K562 (cell line): Measurements from ENCODE around the gene ADORA3. TPM values are rescaled to one million over a fixed set of nuclear protein-coding genes. Genes with fewer than 3 reads are reported as not detected.
A peak's percentile ranks its signal among the peaks of the same experiment; 100 is the strongest.

Experiments used
- ATAC-seq: fragments of 200-7000 bp; cut with Tn5 transposase; 3 replicates; pipeline ENCODE4 v1.9.1; 2020; ENCODE audit warnings: moderate library complexity
- BruUV-seq: library from RNA; stranded (reverse); fragments of 400-500 nt; replicated peaks from 2 replicates; lab custom pipeline; 2021; lab: Mats Ljungman, UMichigan
- CTCF ChIA-PET: fragments of 300-600 bp; formaldehyde crosslinking; extraction: SDS; loops from one replicate; lab custom pipeline; 2021; ENCODE audit warnings: low intra/inter-chr PET ratio; lab: Yijun Ruan, JAX
- POLR2A ChIA-PET: fragments of 300-600, 350-650 bp; sonication (Branson Sonifier 250); formaldehyde crosslinking; extraction: SDS; loops from one replicate; lab custom pipeline; 2021; ENCODE audit warnings: antibody characterized with exemption, inconsistent platforms; lab: Yijun Ruan, JAX
- DNase-seq, 4 experiments: peaks; one replicate each; pipeline versions ENCODE4 v3.0.0 to v3.0.0-alpha.2; 2011 to 2018; ENCODE audit warnings: low spot score in 3 of 4, mixed read lengths in 3 of 4; ENCODE audit errors: extremely low read depth in 1 of 4
- FAIRE-seq: peaks from 2 replicates; lab custom pipeline; 2011; peaks lifted over from hg19 to GRCh38; lab: Jason Lieb, UNC
- H2AFZ ChIP-seq: 2 replicates; pipeline ENCODE4 v1.6.0; 2011; ENCODE audit warnings: low read depth, low read length, control low read depth, inconsistent platforms
- H3K27ac ChIP-seq: fragments of 200-600 bp; 3 replicates; pipeline ENCODE4 v1.8.0; 2011; ENCODE audit warnings: low read depth, mild to moderate bottlenecking, control low read depth, inconsistent platforms, low read length, moderate library complexity, mixed read lengths; ENCODE audit errors: extremely low read depth
- H3K27me3 ChIP-seq, 2 experiments: fragments of 300-600 bp in 1 of 2; 2 replicates in 1 of 2; 3 replicates in 1 of 2; pipeline versions ENCODE4 v1.6.0 to v1.8.0; 2011; ENCODE audit warnings: inconsistent platforms in 2 of 2, low read length in 2 of 2, mild to moderate bottlenecking in 1 of 2, mixed read lengths in 1 of 2, moderate library complexity in 1 of 2; ENCODE audit not compliant: control insufficient read depth in 2 of 2, insufficient read depth in 2 of 2
- H3K36me3 ChIP-seq: fragments of 300-600 bp; 3 replicates; pipeline ENCODE4 v1.8.0; 2011; ENCODE audit warnings: mild to moderate bottlenecking, low read length, inconsistent platforms; ENCODE audit not compliant: control insufficient read depth, insufficient read depth
- H3K4me1 ChIP-seq, 2 experiments: fragments of 200-600 bp in 1 of 2; replicated peaks in 1 of 2; 2 replicates in 1 of 2; 3 replicates in 1 of 2; pipeline versions ENCODE4 v1.5.1 to v1.8.0; 2011; ENCODE audit warnings: inconsistent platforms in 2 of 2, low read length in 2 of 2, mild to moderate bottlenecking in 1 of 2, mixed read lengths in 1 of 2, moderate library complexity in 1 of 2; ENCODE audit not compliant: control insufficient read depth in 2 of 2, insufficient read depth in 2 of 2
- H3K4me2 ChIP-seq: 2 replicates; pipeline ENCODE4 v1.6.1; 2011; ENCODE audit warnings: low read length, control low read depth, inconsistent platforms, mixed read lengths; ENCODE audit not compliant: insufficient read depth
- H3K4me3 ChIP-seq: fragments of 200-600 bp; sonication (generic), shearing (Covaris generic); 2 replicates; pipeline ENCODE4 v1.5.1; 2016; ENCODE audit warnings: control low read depth, inconsistent platforms
- H3K79me2 ChIP-seq: fragments of 200-600 bp; 3 replicates; pipeline ENCODE4 v1.8.0; 2011; ENCODE audit warnings: low read length, inconsistent platforms; ENCODE audit not compliant: control insufficient read depth, insufficient read depth
- H3K9ac ChIP-seq, 2 experiments: 2 replicates each; pipeline versions ENCODE4 v1.6.0 to v1.6.1; 2011; ENCODE audit warnings: low read depth in 2 of 2, low read length in 2 of 2, control low read depth in 1 of 2, inconsistent platforms in 1 of 2, mild to moderate bottlenecking in 1 of 2, mixed read lengths in 1 of 2; ENCODE audit not compliant: insufficient read depth in 1 of 2
- H3K9me1 ChIP-seq: one replicate; pipeline ENCODE4 v1.6.0; 2011; ENCODE audit warnings: inconsistent platforms, mild to moderate bottlenecking, low read length, moderate library complexity; ENCODE audit not compliant: control insufficient read depth, insufficient read depth
- H3K9me3 ChIP-seq: replicated peaks from 2 replicates; pipeline ENCODE4 v1.5.1; 2011; ENCODE audit warnings: low read depth, low read length, inconsistent platforms; ENCODE audit not compliant: control insufficient read depth, insufficient read depth
- H4K20me1 ChIP-seq: replicated peaks from 2 replicates; pipeline ENCODE4 v1.6.1; 2011; ENCODE audit warnings: low read length, inconsistent platforms, mixed read lengths; ENCODE audit not compliant: control insufficient read depth, insufficient read depth
- C11orf30 ChIP-seq: fragments of 450-650 bp; IDR thresholded peaks from 2 replicates; pipeline ENCODE4 v1.6.1; 2016; ENCODE audit warnings: low read depth, mild to moderate bottlenecking
- CBFA2T2 ChIP-seq: fragments of 450-650 bp; conservative IDR thresholded peaks from 2 replicates; pipeline ENCODE4 v1.6.1; 2017; ENCODE audit warnings: mild to moderate bottlenecking
- FOXM1 ChIP-seq, 2 experiments: fragments of 450-650 bp in 1 of 2; sonication (generic) in 1 of 2; formaldehyde crosslinking in 1 of 2; IDR thresholded peaks; 2 replicates each; pipeline versions ENCODE4 v1.6.1 to v1.9.0; 2017 to 2022; ENCODE audit warnings: low read depth in 2 of 2, mild to moderate bottlenecking in 2 of 2, missing genetic modification reagents in 1 of 2, moderate library complexity in 1 of 2
- RAD51 ChIP-seq: fragments of 450-650 bp; IDR thresholded peaks from 2 replicates; pipeline ENCODE4 v1.7.1; 2016; ENCODE audit warnings: low read depth, mild to moderate bottlenecking, borderline replicate concordance
- RBFOX2 ChIP-seq: fragments of 200-400 bp; formaldehyde crosslinking; IDR thresholded peaks from 2 replicates; pipeline ENCODE4 v1.6.1; 2017; ENCODE audit warnings: low read depth, mild to moderate bottlenecking, low read length, moderate library complexity
- TOE1 ChIP-seq, 2 experiments: fragments of 450-650 bp in 1 of 2; sonication (generic) in 1 of 2; formaldehyde crosslinking in 1 of 2; IDR thresholded peaks; 2 replicates each; pipeline versions ENCODE4 v1.7.1 to v1.8.0; 2016 to 2022; ENCODE audit warnings: borderline replicate concordance in 2 of 2, mild to moderate bottlenecking in 2 of 2, antibody characterized with exemption in 1 of 2, inconsistent platforms in 1 of 2, low read depth in 1 of 2, missing genetic modification reagents in 1 of 2, moderate library complexity in 1 of 2
- ZNF316 ChIP-seq: fragments of 450-650 bp; IDR thresholded peaks from 2 replicates; pipeline ENCODE4 v1.6.1; 2016
- WGBS: fragments of 100-300 bp; shearing (Covaris generic); methylation state at CpG from one replicate; pipeline ENCODE4 v1.1.6; 2016; ENCODE audit warnings: low coverage, mixed read lengths; ENCODE audit not compliant: insufficient coverage; ENCODE audit errors: missing lambda C conversion rate; 5-methylcytosine and 5-hydroxymethylcytosine counted together
- in situ Hi-C: fragments of 300-500 bp; cut with MboI; formaldehyde crosslinking; loops from 4 replicates; pipeline ENCODE4 v1.15.0; 2018; ENCODE audit warnings: inconsistent platforms, mixed read lengths
- intact Hi-C: fragments of 100-400 bp; cut with micrococcal nuclease; formaldehyde crosslinking; loops from 2 replicates; pipeline ENCODE4 v1.14.2; 2022
- polyA plus RNA-seq, 8 experiments: library from polyadenylated mRNA; depleted of rRNA in 4 of 8; stranded (reverse) in 5 of 8; unstranded in 3 of 8; fragments of >200 nt; fragmentation: Nextera tagmentation in 2 of 8; fragmentation: Illumina TruSeq in 1 of 8; extraction: Ambion mirVana in 2 of 8; extraction: Trizol in 1 of 8; gene quantifications; 2 replicates each; pipeline versions ENCODE4 v1.2.1 to v1.2.3, GENCODE V29; 2011 to 2014; ENCODE audit warnings: inconsistent platforms in 1 of 8, missing spikeins in 1 of 8
- total RNA-seq, 7 experiments: library from RNA; depleted of rRNA in 6 of 7; stranded (reverse); fragments of >200 nt in 6 of 7; fragmentation: Illumina TruSeq in 2 of 7; extraction: Trizol in 2 of 7; gene quantifications; 2 replicates each; pipeline versions ENCODE4 v1.2.1 to v1.2.3, GENCODE V29; 2011 to 2021; ENCODE audit warnings: low replicate concordance in 1 of 7
- TF ChIP-seq, protein P1 (sequence below): fragments of 450-650 bp; formaldehyde crosslinking; IDR thresholded peaks from 2 replicates; pipeline ENCODE4 v1.4.0; 2020; ENCODE audit warnings: mild to moderate bottlenecking, mixed read lengths

ADORA3 gene
- total and polyA plus RNA-seq, 9 of the 15 experiments (the other 6 are each of a cell fraction or from before 2014, with no cell fraction given) = 0.09 to 0.35 (median 0.16) TPM; not detected in 3

DNA sequence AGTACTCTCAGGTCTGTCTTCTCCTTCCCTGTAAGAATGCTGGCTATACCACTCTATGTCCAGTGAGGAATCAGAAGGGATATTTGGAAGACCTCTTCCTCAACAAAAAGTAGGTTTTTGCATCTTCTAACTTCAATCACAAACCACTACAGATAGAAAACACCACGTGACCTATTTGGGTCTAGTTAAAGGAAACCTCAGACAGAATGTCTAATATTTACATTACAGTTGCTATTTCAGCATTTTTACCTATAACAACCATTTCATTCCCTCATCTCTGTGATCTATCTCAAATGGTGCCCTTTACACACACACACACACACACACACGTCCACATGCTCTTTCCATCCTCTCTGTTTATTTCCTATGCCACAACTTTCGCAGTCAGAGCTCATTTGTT, 7.9 kb upstream of the ADORA3 start:
- in situ Hi-C loops (no loop called here), intact Hi-C loops (no loop called here)
- no peak overlapping the region for H3K27ac ChIP-seq
- 42% methylated on average over 3 of the region's 3 CpGs for WGBS
- H3K27me3 ChIP-seq = no peaks in the 10 kb centered on the region
- no peaks in the 10 kb centered on the region for H3K79me2 ChIP-seq
- no peak overlapping the region for H3K9ac ChIP-seq
- ChIA-PET CTCF (no interaction called here), POLR2A (no interaction called here)
- BruUV-seq = no TSS peak
- H3K36me3 ChIP-seq = no peaks in the 10 kb centered on the region
- no peak for DNase-seq
- no peaks in the 10 kb centered on the region for H4K20me1 ChIP-seq
- H3K9me3 ChIP-seq = no peaks in the 10 kb centered on the region
- peaks cover 3% of the 10 kb centered on the region for H3K9me1 ChIP-seq
- H3K4me1 ChIP-seq = peaks cover 25 to 31% of the 10 kb centered on the region in 2 experiments
- H3K4me2 ChIP-seq = no peak overlapping the region
- FAIRE-seq = no peak
- TF ChIP-seq CBFA2T2 (0 out of 2 replicates have a peak, but pooled peaks have one; percentile 10), RBFOX2 (no peak), FOXM1 (IDR thresholded peaks at IDR 0.05; ENCODE audit: low read depth) (no peak), FOXM1 (CRISPR knock-in tag; IDR thresholded peaks at IDR 0.05; ENCODE audit: low read depth) (no peak), C11orf30 (peak; percentile 17; the same call in 1 of the 2 replicates), ZNF316 (0 out of 2 replicates have a peak, but pooled peaks have one; percentile 19), TOE1 (IDR thresholded peaks at IDR 0.05; ENCODE audit: borderline replicate concordance) (peak; percentile 49; the same call in 1 of the 2 replicates), TOE1 (CRISPR knock-in tag; IDR thresholded peaks at IDR 0.05; ENCODE audit: borderline replicate concordance, low read depth) (no peak), RAD51 (peak; percentile 71)
- TF ChIP-seq, protein P1, sequence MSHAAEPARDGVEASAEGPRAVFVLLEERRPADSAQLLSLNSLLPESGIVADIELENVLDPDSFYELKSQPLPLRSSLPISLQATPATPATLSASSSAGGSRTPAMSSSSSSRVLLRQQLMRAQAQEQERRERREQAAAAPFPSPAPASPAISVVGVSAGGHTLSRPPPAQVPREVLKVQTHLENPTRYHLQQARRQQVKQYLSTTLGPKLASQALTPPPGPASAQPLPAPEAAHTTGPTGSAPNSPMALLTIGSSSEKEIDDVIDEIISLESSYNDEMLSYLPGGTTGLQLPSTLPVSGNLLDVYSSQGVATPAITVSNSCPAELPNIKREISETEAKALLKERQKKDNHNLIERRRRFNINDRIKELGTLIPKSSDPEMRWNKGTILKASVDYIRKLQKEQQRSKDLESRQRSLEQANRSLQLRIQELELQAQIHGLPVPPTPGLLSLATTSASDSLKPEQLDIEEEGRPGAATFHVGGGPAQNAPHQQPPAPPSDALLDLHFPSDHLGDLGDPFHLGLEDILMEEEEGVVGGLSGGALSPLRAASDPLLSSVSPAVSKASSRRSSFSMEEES (CRISPR knock-in tag) = peak; percentile 77
- TF ChIP-seq, all 486 proteins: peak for 6
- Histone ChIP-seq H3K4me3 (no peak overlapping the region), H2AFZ (no peak overlapping the region)
- ATAC-seq = no peak
